Hematopoietic multipotent progenitor cell treated with erythropoietin and hydrocortisone succinate and interleukin-3 and kit ligand, for 4 days (in vitro differentiated cells): Measurements from ENCODE around the gene ING5.

Experiments
- DNase-seq: peaks from one replicate; pipeline ENCODE4 v3.0.0-alpha.2; 2015

The ING5 gene

GRCh38 chr2:241708879-241709278, 7.0 kb downstream of the ING5 start:
- DNase-seq: no peak

GRCh38 chr2:241719093-241719492, 17.3 kb downstream of the ING5 start:
- DNase-seq: no peak

- DNase-seq: no peak
These were observed 18.3 kb downstream of the ING5 start for GRCh38 chr2:241720099-241720498.

- DNase-seq: no peak
These were observed 18.7 kb downstream of the ING5 start for GRCh38 chr2:241720560-241720959.

- no peak for DNase-seq
These were observed 20.0 kb downstream of the ING5 start for GRCh38 chr2:241721852-241722251.

- no peak for DNase-seq
These were observed 21.1 kb downstream of the ING5 start for GRCh38 chr2:241722896-241723454.

GRCh38 chr2:241724259-241724974, 22.6 kb downstream of the ING5 start:
- no peak for DNase-seq

GRCh38 chr2:241724975-241725870, 23.4 kb downstream of the ING5 start:
- DNase-seq: peak; percentile 27

GRCh38 chr2:241726459-241726858, 24.6 kb downstream of the ING5 start:
- no peak for DNase-seq

GRCh38 chr2:241728000-241728399, 26.2 kb downstream of the ING5 start:
- no peak for DNase-seq

GRCh38 chr2:241728627-241729026, 26.8 kb downstream of the ING5 start:
- DNase-seq: no peak

GRCh38 chr2:241729868-241730267, 28.0 kb downstream of the ING5 start:
- DNase-seq: no peak

GRCh38 chr2:241730671-241731293, 28.9 kb downstream of the ING5 start:
- peak; percentile 70 for DNase-seq

- peak; percentile 74 for DNase-seq
These were observed 30.8 kb downstream of the ING5 start for GRCh38 chr2:241732513-241733186.

- no peak for DNase-seq
These were observed 31.8 kb downstream of the ING5 start for GRCh38 chr2:241733391-241734207.

GRCh38 chr2:241734208-241734466, 32.3 kb downstream of the ING5 start:
- no peak for DNase-seq

- peak; percentile 95 for DNase-seq
These were observed 32.8 kb downstream of the ING5 start, which contains the start of gene D2HGDH for GRCh38 chr2:241734467-241735208. Gene D2HGDH (plus strand): TSS chr2:241734630. CDS start chr2:241735225, 595 bp downstream.

GRCh38 chr2:241736111-241736510, 34.3 kb downstream of the ING5 start:
- DNase-seq: no peak

GRCh38 chr2:241738040-241738686, 36.3 kb downstream of the ING5 start:
- DNase-seq: no peak

GRCh38 chr2:241739177-241739576, 37.3 kb downstream of the ING5 start:
- DNase-seq: no peak

- DNase-seq: peak; percentile 27
These were observed 37.8 kb downstream of the ING5 start for GRCh38 chr2:241739651-241740050.
